D341Med (cell line): ENCODE measurements around the gene LIFR.
"Not testable (repeated sequence)": the region's sequence is repeated elsewhere in the genome, so short reads cannot be mapped to it uniquely, and the experiment has no call there.

ENCODE experiments used
- DNase-seq: peaks from one replicate; pipeline ENCODE4 v3.0.0; 2012; ENCODE audit warnings: low spot score

Gene LIFR, protein sequence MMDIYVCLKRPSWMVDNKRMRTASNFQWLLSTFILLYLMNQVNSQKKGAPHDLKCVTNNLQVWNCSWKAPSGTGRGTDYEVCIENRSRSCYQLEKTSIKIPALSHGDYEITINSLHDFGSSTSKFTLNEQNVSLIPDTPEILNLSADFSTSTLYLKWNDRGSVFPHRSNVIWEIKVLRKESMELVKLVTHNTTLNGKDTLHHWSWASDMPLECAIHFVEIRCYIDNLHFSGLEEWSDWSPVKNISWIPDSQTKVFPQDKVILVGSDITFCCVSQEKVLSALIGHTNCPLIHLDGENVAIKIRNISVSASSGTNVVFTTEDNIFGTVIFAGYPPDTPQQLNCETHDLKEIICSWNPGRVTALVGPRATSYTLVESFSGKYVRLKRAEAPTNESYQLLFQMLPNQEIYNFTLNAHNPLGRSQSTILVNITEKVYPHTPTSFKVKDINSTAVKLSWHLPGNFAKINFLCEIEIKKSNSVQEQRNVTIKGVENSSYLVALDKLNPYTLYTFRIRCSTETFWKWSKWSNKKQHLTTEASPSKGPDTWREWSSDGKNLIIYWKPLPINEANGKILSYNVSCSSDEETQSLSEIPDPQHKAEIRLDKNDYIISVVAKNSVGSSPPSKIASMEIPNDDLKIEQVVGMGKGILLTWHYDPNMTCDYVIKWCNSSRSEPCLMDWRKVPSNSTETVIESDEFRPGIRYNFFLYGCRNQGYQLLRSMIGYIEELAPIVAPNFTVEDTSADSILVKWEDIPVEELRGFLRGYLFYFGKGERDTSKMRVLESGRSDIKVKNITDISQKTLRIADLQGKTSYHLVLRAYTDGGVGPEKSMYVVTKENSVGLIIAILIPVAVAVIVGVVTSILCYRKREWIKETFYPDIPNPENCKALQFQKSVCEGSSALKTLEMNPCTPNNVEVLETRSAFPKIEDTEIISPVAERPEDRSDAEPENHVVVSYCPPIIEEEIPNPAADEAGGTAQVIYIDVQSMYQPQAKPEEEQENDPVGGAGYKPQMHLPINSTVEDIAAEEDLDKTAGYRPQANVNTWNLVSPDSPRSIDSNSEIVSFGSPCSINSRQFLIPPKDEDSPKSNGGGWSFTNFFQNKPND

DNA sequence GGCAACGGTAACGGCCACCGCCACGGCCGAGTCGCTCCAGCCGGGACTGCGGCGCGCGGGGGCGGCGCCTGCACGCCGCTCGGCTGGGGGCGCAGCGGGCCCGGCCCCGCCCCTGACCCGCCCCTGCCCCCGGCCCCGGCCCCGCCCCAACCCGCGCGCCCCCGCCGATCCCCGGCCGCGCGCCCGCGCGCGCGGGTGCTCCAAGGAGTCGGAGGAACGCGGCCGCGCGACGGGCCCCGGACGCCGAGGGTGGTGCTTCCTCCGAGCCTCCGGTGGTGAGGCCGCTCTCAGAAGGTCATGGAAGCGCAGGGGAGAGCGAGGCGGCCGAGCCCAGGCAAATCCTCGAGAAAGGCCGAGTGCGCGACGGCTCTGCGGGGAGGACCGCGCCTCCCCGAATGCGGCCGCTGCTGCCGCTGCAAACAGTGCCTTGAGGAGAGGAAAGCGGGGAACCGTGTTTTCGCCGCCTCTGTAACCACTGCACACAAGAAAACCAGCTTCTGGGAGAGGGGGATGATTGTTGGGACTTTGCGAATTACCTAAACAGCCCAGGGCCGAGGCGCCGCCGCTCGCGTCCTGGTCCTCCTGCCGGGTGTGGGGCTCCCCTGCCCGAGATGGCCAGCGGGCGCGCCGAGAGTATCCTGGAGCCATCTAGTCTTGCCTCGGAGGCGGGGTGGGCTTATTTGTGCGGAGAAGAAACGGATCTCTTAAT is at the start of gene LIFR:
TSS of gene LIFR (minus strand) at position 48 of the 709 bp plus-strand sequence. CDS start 25,999 bp downstream, outside the sequence.
- peak; percentile 94 for DNase-seq

DNA sequence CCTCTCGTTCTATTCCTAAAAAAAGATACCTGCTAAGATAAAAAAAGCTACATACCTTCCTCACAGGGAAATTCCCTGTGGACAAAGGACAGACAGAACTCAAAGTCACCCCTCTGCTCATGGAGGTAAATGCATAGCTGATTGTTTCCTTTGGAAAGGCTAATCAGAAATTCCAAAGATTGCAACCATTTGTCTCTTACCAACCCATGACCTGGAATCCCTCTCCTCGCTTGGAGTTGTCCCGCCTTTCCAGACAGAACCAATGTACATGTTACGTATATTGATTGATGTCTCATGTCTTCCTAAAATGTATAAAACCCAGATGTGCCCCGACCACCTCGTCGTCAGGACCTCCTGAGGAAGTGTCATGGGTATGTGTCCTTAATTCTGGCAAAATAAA is 49.2 kb upstream of the LIFR start:
- no peak for DNase-seq

DNA sequence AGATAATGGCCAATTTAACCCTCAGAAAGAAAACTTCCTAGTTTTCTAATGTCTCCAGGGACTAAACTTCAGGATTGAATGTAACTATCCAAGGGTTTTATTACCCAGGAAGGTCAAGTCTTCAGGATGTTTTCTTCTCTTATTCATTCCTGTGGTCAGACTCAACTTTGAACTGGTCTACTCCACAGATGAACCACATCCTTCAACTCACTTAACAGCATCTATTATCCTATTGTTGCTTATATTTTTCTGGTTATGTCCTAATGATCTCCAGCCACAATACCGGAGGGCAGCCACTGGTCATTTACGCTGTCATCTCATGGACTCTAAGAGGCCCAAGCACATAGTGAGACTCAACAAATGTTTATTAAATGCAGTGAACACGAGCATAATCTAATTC is 47.2 kb upstream of the LIFR start:
- DNase-seq = no peak

DNA sequence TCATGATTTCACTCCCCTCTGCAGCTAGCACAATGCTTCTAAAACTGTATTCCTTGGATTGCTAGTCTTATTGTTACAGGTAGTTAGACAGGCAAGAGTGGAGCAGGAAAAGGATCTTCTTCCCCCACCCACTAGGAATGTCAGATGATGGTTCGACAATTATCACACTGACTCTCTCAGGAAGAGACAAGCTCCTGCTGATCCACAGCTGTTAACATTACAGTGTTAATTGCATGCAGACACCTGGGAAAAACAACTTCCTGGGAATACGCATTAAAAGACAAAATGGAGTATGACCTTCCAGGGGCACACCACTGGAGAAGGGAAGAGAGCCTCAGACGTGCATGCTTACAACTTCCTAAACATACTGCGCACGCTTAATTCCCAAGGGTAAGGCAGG is 46.2 kb upstream of the LIFR start:
- no peak for DNase-seq

DNA sequence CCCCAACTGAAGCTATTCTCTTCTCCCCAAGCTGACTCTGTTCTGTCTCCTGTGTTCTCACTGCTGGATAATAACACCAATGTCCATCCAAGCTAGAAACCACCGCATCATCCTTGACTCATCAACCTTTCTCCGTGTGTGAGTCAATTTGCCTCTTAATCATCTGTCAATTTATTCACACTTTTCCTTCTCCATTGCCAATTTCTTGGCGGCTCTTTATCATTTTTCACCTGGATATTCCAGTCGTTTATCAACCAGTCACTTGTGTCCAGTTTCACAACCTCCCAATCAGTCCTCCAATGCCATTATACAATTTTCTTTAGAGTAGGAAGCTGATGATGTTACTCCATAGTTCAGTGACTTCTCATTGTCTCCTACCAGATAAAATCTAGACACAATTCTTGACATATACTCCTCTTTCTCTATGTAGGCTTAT is 45.4 kb upstream of the LIFR start:
- no peak for DNase-seq

DNA sequence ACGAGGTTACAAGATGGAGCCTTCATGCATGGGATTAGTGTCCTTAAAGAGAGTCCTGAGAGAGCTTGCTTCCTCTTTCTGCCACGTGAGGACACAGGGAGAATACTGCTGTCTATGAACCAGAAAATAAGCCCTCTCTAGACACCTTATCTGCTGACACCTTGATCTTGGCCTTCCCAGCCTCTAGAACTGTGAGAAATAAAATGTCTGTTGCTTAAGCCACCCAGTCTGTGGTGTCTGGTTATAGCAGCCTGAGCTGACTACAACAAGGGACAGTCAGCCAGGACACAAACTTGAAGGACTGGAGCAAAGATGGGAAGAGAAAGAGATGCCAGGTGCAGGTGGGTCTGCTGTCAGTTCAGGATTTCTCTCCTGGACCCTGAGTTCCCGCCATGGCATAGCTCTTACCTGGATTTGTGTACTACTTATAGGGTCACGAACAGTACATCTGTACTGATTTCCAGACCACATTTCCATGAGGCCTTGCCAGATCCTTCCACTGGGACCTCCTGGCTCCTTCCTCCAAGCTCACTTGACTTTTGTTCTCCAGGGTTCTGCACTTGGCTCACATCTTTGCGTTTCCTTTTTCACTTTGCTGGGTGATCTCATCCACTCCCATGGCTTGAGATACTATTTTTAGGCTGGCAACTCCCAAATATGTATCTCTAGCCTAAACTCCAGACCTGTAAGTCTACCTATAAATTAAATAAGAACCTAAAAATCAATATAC is 44.9 kb upstream of the LIFR start:
- DNase-seq = no peak

DNA sequence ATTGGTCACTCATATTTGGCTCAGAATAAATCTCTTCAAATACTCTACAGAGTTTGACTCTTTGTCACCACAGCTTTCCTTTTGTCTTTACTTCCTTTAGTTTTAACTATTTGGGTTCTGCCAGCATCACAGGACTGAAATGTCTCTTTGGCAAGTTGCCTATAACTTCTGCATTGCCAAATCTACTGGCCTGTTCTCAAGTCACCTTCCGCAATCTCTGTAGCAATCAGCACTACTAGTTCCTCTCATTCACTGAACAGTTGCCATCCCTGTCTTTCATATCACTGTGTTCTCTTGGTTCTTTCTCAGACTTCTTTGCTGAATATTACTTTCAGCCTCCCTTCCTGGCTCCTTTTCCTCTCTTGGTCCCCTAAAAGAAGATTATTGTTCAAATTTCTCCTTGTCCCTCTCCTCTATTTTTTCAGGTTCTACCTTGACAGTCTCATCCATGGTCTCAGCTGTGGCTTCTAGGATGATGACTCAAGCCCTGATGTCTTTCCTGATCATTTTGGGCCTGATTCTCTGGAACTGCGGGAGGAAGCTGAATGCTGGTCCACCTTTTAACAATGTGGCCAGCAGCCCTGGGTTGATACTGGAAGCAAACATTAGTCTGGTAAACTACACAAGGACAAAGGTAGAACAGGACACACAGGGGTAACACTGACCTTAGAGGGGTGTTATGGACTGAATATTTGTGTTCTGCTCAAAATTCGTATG is 44.0 kb upstream of the LIFR start:
- no peak for DNase-seq

DNA sequence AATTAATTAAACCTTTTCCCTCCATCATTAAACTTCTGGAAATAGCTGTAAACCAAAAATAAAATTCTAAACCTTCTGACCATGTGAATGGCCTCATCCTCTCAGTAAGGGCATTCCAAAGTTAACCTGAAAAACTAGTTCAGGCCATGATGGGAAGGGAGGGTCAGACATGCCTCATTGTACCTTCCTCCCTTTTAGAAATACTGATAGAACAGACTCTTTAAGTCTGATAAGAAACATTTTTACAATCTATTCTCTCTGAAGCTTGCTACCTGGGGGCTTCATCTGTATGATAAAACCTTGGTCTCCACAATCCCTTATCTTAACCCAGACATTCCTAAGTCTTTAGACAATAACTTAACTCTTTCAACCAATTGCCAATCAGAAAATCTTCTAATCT is 43.3 kb upstream of the LIFR start:
- DNase-seq = not testable (repeated sequence)

DNA sequence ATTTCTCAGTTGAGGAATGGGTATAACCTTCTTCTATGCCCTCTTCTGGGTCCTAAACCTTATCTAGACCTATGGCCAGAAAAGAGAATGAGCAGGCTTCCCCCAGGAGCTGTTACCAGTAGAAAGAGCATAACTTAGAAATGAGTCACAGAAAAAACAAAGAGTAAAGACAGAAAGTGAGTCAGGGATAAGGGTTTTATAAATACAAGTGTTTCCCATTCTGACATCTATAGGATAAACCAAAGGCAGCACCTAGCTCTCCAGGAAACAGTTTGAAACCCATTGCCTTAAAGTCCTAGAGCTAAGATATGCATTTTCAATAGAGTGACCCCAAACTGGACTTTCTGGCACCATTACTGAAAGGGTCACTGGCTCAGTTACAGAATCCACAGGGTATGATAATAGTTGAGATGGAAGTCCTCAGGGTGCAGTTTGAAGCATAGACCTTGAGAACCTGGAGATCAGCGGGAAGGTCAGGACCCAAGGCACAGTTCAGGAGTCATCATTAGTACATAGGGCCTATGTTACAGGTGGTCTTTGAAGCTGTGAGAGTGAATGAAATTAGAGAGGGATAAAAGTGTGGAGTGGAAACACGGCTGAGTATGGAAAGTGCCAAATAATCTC is 42.7 kb upstream of the LIFR start:
- DNase-seq = no peak

DNA sequence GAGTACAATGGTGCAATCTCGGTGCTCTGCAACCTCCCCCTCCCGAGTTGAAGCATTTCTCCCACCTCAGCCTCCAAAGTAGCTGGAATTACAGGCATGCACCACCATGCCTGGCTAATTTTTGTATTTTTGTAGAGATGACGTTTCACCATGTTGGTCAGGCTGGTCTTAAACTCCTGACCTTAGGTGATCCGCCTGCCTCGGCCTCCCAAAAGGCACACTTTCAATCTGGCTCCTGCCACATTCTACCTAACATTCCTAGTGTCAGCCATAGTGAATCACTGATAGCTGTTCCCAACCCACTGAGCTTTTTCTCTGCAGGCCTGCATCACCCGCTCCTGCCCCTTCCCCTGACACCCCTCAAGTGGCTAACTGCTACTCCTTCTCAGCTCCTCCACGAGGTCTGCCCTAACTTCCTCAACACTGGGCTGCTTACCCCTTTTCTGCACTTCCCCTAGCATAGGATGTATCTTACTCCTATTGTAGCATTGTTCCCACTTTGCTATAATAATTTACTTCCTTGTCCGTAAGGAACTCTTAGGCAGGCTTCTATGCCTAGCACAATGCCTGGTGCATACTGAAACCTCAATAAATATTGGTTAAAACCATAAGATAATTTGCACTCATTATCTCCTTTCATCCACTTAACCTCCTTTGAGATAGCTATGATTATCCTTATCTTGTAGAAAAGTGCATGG is 42.0 kb upstream of the LIFR start:
- DNase-seq = no peak

DNA sequence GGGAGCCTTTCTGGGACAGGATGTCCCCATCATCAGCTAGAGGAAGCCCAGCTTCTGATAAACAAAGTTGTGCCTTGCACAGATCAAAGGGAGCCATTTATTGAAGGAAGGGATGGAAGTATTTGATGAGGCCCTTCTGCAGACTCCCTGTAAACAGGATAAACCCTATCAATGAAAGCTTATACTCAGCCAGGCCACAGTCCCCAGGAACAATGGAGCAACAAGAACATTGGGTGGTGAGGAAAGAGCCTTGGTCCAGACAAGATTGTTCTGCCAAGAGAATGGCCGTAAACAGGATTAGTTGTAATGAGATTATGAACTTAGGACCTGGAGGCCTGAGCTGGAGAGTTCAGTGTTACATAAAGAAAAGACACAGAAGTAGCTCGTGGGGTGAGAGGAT is 40.5 kb upstream of the LIFR start:
- DNase-seq = no peak

DNA sequence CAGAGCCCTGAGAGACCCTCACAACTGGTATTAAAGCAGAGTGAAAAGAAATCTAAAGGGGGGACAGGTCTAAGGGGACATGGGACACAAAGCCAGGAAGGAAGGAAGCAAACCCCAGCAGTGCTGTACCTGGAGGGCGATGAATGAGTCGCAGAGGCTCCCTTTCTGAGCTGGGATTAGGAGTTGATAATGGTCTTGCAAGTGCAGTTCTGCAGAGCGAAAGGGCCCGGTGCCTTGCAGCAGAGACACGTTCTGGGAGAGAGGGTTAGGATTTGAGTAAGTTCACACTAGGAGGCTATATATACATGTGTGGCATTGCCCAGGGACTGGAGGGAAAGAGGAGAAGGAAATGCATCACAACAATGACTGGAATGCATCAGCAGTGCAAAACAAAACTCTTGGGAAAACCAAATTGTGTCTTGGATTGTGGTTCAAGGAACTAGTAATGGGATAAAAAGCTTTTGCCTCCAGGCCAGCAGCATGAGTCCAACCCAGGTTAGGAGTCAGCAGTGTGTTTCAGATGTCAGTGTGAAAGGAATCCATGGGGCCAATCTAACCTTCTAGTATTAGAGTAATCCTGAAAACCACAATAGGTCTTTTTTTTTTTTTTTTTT is 38.8 kb upstream of the LIFR start:
- DNase-seq = no peak

DNA sequence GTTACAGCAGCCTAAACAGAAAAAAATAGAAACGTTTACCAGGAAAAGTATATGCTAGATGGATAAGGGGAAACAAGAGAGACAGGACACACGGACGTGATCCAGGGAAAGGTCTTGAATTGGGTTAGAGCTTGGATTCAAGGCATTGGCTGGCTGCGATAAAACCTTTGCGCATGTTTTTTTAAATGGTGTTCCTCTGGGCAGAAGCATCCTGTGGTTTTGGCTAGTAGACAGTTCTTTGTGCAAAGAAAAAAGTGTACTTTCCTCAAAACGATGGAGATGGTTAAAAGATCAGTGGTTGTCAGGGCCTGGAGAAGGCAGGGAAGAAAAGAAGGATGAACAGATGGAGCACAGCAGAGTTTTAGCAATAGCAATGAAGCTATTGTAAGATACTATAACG is 37.5 kb upstream of the LIFR start:
- DNase-seq = no peak

DNA sequence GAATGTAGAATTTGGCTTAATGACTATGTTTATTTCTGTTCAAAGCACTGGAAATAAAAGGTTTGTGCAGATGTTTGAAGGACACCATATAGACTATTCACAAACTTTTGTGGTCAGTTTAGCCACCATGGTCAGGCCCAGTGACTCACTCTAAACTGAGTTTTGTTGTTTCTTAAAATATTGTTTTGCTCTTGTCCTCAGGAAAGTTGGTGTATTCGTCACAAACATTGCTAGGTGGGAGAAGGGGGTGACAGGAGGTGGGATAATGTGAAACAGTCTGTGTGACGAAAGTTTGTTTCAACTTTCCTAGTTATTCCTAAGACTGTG is 35.0 kb upstream of the LIFR start:
- no peak for DNase-seq

DNA sequence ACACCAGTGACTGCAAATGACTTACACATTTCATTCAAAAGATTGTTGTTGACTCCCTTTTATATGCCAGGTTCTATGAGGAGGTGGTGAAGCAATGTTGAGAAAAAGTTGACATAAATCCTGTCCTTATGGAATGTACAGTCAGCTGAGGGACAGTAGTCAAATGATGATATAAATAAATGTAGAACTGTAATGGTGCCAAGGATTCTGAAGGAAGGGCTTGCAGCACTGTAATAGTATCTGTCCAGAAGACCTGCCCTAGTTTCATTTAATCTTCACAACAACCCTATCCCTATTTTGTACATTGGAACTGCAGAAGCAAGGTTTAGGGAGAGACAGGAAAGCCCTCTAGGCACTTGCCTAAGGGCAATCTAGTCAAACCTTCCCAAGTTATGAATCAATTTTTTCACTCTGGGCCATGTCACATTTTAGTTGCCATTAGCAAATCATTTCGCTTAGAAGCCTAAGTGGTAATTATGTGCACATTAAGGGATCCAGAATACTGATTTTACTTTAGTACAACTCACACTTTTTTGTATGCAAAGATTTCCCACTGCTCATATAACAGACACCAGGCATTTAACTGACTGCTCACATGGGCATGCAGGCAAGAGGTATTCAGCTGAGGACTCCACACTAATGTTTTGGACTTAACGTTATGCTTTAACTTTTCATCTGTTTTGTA is 34.5 kb upstream of the LIFR start:
- no peak for DNase-seq

DNA sequence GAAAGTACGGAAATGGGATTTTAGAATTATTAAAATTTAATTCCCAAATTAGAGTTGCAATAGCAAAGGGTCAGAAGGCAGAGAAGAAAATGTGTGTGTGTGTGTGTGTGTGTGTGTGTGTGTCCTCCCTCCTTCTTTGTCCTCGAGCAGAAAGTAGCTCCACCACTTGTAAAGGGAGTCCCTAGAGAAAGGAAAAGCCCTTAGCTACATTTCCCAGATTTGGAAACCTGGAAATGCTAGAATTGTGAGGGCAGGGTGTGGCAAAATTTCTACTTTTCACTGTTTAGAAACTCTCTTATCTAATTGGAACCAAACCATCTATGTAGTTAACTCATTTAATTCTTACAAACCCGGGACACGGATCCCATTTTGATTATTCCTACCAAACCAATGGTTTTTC is 33.2 kb upstream of the LIFR start:
- no peak for DNase-seq

DNA sequence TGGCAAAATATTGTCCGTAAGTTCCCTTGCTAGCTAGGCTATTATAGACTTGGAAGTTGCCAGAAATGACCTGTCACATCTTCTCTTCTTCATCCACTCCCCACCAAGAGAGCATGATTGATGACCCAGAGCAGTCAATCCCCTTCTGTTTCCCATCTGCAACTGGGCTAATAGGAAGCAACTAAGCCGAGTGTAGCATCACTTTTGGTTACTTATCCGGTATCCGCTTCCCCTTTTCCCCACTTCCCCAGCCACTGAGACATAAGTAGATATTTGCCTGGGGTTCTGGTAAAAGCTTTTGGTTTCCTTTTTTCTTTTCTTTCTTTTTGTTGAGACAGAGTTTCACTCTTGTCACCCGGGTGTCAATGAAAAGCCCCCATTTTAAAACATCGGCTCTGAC is 29.4 kb upstream of the LIFR start:
- DNase-seq = no peak

DNA sequence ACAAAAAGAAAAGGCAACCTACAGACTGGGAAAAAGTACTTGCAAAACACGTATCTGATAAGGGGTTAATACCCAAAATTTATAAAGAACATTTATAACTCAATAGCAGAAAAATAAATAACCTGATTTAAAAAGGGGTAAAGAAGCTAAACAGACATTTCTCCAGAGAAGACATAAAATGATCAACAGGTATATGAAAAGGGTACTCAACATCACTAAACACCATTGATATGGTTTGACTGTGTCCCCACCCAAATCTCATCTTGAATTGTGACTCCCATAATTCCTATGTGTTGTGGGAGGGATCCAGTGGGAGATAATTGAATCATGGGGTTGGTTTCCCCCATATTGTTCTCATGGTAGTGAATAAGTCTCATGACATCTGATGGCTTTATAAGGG is 27.1 kb upstream of the LIFR start:
- DNase-seq = no peak

DNA sequence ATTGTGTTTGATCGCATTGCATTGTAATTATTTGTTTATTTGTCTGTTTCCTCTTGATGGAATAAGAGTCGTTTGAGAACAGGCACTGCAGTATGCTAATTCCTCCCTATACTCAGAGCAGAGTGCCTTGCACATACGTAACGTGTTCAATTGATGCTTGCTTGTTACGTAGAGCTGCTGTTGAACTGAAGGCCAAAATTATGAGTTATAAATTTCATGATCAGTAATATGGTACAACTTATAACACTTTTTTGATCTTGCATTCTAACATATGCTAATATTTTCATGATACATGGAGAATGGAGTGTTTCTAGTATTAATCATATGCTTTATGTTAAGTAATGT is 26.5 kb upstream of the LIFR start:
- no peak for DNase-seq
